HG02884 (cell line): ENCODE results near the gene WAC.
"Not testable (repeated sequence)": the region's sequence is repeated elsewhere in the genome, so short reads cannot be mapped to it uniquely, and the experiment has no call there.

Experiments
- ATAC-seq: cut with Tn5 transposase; IDR thresholded peaks from one replicate; pipeline ENCODE4 v1.9.1; 2021; ENCODE audit warnings: mild to moderate bottlenecking, moderate library complexity; ENCODE audit not compliant: unreplicated experiment

Gene WAC

GRCh38 chr10:28532337-28533185 lies at the start of gene WAC:
TSS of gene WAC (plus strand) at chr10:28533118. CDS start at chr10:28533580, 462 bp downstream.
- ATAC-seq = peak; percentile 75

DNA sequence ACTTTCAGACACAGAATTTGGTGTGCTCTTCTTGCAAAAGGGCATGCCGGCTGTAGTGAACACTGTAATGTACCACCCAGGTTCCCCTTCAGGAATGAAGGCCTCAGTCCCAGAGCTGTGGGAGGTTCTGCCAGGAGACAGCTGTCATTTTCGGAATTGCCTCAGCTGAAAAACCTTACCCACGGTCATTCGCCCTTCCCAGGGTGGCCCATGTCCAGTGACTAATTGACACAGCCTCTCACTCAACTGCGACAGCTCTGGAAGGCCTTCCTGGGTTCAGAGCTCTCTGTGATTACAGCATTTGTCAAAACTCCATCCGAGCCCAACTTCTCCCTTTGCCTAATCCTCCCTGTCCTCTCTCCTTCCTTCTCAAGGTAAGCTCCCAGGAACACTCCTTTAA lies 43.7 kb upstream of the WAC start:
- no peak for ATAC-seq

- ATAC-seq = not testable (repeated sequence)
Observed at GRCh38 chr10:28490256-28490865, 42.6 kb upstream of the WAC start.

DNA sequence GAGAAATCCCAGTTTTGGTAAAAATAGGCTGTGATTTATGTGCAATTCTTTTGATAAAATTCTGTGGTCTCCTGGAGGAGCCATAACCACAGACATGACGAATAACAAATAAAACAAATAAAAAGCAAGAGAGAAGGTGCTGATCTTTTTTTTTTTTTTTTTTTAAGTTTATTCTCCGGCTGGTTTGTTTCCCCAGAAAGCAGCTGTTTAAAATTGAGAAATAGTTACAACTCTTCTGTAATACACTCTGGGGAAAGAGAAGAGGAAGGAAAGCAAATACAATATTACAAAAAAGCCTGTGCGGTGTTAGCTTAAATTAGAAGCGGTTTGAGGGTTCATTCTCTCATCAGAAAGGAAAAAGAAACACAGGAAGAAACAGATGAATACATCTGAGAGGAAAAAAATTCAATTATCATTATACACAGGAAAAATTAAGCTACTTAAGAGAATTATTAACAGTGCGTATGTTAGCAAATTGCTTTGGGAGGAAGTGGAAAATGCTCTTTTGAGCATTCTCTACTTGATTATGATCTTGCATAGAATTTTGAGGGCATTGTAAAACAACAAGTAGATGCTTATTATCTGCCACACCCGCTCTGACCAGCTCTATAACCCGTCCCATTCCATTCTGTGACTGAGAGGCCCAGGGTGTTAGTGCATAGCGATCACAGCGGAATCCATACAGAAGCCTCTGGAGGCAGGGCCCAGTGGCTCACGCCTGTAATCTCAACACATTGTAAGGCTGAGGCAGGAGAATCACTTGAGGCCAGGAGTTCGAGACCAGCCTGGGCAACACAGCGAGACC lies 40.6 kb upstream of the WAC start:
- ATAC-seq = no peak

- no peak for ATAC-seq
Observed at GRCh38 chr10:28494420-28494819, 38.5 kb upstream of the WAC start.

DNA sequence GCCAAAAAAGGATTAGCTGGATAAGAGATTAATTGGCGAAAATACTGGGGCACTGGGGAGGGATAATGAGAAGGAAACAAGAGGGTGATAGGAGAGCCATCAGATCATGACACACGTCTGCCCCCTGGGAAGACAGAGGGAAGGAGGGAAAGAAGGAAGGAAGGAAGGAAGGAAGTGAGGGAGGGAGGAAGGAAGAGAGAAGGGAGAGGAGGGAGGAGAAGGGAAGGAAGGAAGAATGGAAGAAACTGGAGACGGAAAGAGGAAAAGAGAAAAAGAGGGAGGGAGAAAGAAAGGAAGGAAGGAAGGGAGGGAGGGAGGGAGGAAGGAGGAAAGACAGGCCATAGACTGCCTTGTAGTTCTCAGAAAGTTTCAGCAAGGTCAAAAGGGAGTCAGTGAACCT lies 37.8 kb upstream of the WAC start:
- no peak for ATAC-seq

DNA sequence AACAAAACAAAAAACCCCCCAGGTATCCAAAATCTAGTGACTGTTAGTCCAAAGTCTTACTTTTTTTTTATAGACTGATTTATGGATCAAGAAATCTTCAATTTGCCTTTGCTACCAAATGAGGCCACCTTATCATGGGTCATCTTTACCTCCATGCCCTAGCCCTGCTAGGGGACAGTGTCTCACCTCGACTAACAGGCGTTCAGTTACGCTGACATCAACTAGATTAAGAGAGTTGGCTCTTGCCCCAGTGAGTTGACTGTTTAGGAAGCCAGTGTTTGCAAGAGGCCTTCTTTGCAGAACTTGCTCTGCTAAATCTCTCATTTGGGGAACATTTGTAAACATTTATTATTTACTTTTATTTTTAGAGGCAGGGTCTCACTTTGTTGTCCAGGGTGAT lies 36.9 kb upstream of the WAC start:
- ATAC-seq = no peak

- no peak for ATAC-seq
Observed at GRCh38 chr10:28496481-28496961, 36.4 kb upstream of the WAC start.

DNA sequence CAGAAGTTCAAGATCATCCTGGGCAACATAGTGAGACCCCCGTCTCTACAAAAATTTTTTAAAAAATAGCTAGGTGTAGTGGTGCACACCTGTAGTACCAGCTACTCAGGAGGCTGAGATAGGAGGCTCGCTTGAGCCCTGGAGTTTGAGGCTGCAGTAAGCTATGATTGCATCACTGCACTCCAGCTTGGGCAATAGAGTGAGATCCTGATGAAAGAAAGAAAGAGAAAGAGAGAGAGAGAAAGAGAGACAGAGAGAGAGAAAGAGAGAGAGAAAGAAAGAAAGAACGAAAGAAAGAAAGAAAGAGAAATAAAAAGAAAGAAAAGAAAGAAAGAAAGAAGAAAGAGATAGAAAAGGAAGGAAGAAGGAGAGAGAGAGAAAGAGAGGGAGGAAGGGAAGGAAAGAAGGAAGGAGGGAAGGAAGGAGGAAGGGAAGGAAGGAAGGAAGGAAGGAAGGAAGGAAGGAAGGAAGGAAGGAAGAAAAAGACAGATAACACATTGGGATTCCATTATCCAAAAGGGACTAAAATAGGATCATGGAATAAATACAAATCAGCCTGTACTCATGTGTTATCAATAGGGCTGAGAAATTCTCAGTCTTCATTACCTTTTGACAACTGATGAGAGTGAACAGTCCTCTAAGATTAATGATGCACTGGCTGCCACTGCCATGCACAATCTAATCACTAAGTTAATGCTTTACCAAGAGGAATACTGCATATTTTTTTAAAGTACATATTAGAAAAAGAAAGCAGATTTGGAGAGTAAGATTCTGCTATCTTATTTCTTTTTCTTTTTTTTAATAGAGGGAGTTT lies 35.4 kb upstream of the WAC start:
- ATAC-seq = no peak

- not testable (repeated sequence) for ATAC-seq
Observed at GRCh38 chr10:28500203-28500602, 32.7 kb upstream of the WAC start.

DNA sequence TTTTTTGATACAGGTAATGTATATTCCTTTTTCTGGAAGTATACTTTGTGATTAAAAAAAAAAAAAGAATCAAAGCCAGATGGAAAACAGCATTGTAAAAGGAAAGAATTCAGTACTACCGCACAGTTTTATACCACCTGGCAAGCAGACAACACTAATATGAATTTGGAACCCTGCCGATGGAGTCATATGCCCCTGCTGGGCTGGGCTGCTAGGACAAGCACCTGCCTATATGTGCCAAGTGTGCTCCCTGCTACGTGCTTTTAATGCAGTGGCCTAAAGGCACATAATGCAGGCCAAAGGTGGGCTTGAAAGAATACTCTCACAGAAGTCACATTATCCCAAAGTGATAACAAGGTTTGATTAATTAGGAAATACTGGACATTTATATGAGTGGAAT lies 29.8 kb upstream of the WAC start:
- ATAC-seq = no peak

DNA sequence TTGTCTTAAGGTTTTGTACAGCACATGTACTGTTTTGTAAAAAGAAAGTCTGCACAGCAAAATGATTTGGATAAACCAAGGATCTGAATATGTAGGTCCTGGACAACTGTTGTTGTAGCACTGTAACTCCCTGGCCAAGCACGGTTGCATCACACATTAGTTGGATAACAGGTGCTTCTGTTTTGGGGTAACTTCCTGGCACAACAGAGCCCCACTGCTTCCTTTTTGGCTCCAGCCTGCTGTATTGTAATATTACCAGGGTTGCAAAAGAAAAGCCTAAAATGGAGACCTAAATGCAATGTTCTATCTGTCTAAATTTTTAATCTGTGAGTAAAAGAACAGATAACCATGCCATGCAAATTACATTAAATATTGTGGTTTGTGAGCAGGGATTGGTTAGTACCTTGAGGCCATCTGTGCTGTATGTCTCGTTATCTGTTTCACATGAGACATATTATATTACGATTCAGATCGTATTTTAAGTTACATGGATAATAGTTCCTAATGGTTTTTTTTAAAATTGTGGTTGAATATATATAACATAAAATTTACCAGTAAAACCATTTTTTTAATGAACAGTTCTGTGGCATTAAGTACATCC lies 27.5 kb upstream of the WAC start:
- ATAC-seq = no peak

DNA sequence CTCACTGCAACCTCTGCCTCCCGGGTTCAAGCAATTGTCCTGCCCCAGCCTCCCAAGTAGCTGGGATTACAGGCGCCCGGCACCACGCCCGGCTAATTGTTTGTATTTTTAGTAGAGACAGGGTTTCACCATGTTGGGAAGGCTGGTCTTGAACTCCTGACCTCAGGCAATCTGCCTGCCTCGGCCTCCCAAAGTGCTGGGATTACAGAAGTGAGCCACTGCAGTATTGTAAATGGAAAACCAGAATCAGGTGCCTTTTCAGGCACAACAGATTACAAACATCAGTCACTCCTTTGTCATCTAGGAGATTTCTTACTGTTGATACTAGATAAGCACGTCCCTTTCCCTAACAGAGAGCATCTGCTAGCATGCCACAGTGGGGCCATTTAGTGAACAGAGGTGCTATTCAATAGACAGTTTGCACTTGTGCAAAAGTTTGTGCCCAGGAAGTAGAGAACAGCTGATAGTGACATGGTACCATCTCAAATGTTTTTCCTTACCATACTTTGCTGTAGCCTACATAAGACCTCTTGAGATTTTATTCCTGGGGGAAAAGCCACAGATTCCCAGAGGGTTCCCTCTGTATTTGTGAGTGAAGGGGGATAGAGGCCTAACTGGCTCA lies 24.5 kb upstream of the WAC start:
- no peak for ATAC-seq

GRCh38 chr10:28509286-28509685 lies 23.6 kb upstream of the WAC start:
- no peak for ATAC-seq

DNA sequence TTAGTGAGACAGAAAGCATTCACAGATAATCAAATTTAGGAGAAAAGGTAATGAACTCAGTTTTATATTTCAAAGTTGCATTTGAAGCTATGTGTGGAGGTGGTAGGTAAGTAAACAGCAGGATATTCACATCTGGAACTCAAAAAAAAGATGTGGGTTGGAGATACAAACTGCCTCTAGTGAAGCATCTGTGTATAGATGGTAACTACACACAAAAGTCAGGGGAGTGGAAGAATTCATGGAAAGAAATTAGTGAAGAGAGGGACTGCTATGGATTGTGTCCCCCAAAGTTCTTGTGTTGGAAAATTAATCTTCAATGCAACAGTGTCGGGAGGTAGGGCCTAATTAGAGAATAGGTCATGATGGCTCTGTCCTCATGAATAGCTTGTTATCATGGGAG lies 18.3 kb upstream of the WAC start:
- no peak for ATAC-seq

DNA sequence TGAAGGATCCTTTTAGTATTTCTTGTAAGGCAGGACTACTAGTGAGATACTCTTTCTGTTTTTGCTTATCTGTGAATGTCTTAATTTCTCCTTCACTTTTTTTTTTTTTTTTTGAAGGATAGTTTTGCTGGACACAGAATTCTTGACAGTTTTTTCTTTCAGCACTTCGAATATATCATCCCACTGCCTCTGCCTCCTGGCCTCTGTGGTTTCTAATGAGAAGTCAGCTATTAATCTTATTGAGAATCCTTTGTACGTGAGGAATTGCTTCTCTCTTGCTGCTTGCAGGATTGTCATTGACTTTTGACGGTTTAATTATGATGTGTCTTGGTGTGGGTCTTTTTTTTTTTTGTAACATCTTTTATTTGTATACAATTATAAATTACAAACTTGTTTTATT lies 12.6 kb upstream of the WAC start:
- no peak for ATAC-seq

DNA sequence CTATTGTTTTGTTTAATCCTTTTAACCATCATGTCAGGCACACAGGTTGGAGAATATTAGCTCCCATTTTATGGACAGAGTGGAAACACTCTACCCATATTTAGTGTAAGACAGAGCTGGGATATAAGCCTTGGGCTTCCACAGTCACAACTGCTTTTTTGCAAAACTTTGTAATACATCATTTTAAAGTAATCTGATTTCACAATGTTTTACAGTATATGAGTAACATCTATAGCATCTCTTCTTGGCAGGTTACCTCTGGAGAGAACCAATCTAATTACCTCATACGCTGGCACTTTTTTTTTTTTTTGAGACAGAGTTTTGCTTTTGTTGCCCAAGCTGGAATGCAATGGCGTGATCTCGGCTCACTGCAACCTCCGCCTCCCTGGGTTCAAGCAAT lies 12.1 kb upstream of the WAC start:
- not testable (repeated sequence) for ATAC-seq

- not testable (repeated sequence) for ATAC-seq
Observed at GRCh38 chr10:28521961-28522360, 11.0 kb upstream of the WAC start.

DNA sequence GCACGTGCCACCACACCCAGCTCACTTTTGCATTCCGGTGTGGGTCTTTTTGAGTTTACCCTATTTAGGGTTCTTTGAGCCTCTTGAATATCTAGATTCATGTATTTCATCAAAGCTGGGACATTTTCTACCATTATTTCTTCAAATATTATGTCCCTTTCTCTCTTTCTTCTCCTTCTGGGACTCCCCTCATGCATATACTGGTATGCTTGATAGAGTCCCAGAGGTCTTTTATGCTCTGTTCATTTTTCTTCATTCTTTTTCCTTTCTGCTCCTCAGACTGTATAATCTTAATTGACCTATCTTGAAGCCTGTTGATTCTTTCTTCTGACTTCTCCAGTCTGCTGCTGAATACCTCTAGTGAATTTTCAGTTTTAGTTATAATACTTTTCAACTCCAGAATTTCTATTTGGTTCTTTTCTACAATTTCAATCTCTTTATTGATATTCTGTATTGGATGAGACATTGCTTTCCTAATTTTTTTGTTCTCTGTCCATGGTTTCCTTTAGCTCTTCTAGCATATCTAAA lies 9.1 kb upstream of the WAC start:
- ATAC-seq = no peak

- no peak for ATAC-seq
Observed at GRCh38 chr10:28530751-28531150, 2.2 kb upstream of the WAC start.
